BJ (cell line): ENCODE data around the gene GABRG2. TPM values are rescaled to one million over a fixed set of nuclear protein-coding genes. Genes with fewer than 3 reads are reported as not detected.

Experiments used
- CTCF ChIA-PET: fragments of 350-600 bp; formaldehyde crosslinking; extraction: SDS; loops from one replicate; lab custom pipeline; 2021; ENCODE audit warnings: antibody characterized with exemption, inconsistent platforms; lab: Yijun Ruan, JAX
- POLR2A ChIA-PET: fragments of 300-600 bp; sonication (Branson Sonifier 250); formaldehyde crosslinking; extraction: SDS; loops from one replicate; lab custom pipeline; 2021; ENCODE audit warnings: antibody characterized with exemption; lab: Charles Lee
- DNase-seq: peaks from one replicate; pipeline ENCODE4 v3.0.0-alpha.2; 2011; ENCODE audit warnings: low read depth
- H3K27me3 ChIP-seq: 2 replicates; pipeline ENCODE4 v1.6.0; 2011; ENCODE audit warnings: low read length; ENCODE audit not compliant: control insufficient read depth, insufficient read depth
- H3K36me3 ChIP-seq: 2 replicates; pipeline ENCODE4 v1.5.1; 2011; ENCODE audit warnings: low read length; ENCODE audit not compliant: control insufficient read depth, insufficient read depth
- H3K4me3 ChIP-seq: 2 replicates; pipeline ENCODE4 v1.5.1; 2011; ENCODE audit warnings: low read depth, mild to moderate bottlenecking, control low read depth, low read length
- CTCF ChIP-seq: IDR thresholded peaks from 2 replicates; pipeline ENCODE4 v1.5.1; 2011; ENCODE audit warnings: low read depth, mild to moderate bottlenecking, control low read depth, inconsistent platforms, low read length, moderate library complexity; ENCODE audit not compliant: insufficient read depth
- polyA plus RNA-seq: library from polyadenylated mRNA; depleted of rRNA; stranded (reverse); fragments of >200 nt; gene quantifications from 2 replicates; pipeline ENCODE4 v1.2.3, GENCODE V29; 2011

GABRG2 gene
- polyA plus RNA-seq, 1 experiment = not detected

GRCh38 chr5:162091336-162091735 lies 23.8 kb downstream of the GABRG2 start:
- no peak for TF ChIP-seq CTCF
- Histone ChIP-seq H3K36me3 (no peaks in the 10 kb centered on the region), H3K4me3 (no peak overlapping the region), H3K27me3 (no peaks in the 10 kb centered on the region)
- no peak for DNase-seq
- CTCF ChIA-PET = no interaction called here
- POLR2A ChIA-PET = no interaction called here

- TF ChIP-seq CTCF = no peak
- POLR2A ChIA-PET = no interaction called here
- DNase-seq = no peak
- no peaks in the 10 kb centered on the region for H3K27me3 ChIP-seq
- no peaks in the 10 kb centered on the region for H3K36me3 ChIP-seq
- CTCF ChIA-PET = no interaction called here
- H3K4me3 ChIP-seq = no peak overlapping the region
Observed at GRCh38 chr5:162096448-162096847, 28.9 kb downstream of the GABRG2 start.

- ChIA-PET CTCF (no interaction called here), POLR2A (no interaction called here)
- no peak overlapping the region for H3K4me3 ChIP-seq
- H3K36me3 ChIP-seq = no peaks in the 10 kb centered on the region
- H3K27me3 ChIP-seq = no peaks in the 10 kb centered on the region
- TF ChIP-seq CTCF = no peak
- DNase-seq = no peak
Observed at GRCh38 chr5:162107591-162107990, 40.0 kb downstream of the GABRG2 start.

- no peak overlapping the region for H3K4me3 ChIP-seq
- TF ChIP-seq CTCF = no peak
- no peaks in the 10 kb centered on the region for H3K27me3 ChIP-seq
- CTCF ChIA-PET = interaction anchor here (1.3 kb wide), 1 partner anchor 10 kb away, joined by 3 read pairs; no protein-coding TSS in a partner anchor
- DNase-seq = no peak
- POLR2A ChIA-PET = no interaction called here
- H3K36me3 ChIP-seq = no peaks in the 10 kb centered on the region
Observed at GRCh38 chr5:162119801-162120200, 52.2 kb downstream of the GABRG2 start.

GRCh38 chr5:162128117-162128516 lies 60.5 kb downstream of the GABRG2 start:
- DNase-seq = no peak
- no peak overlapping the region for H3K4me3 ChIP-seq
- no peaks in the 10 kb centered on the region for H3K36me3 ChIP-seq
- ChIA-PET POLR2A (no interaction called here), CTCF (no interaction called here)
- TF ChIP-seq CTCF = no peak
- H3K27me3 ChIP-seq = no peaks in the 10 kb centered on the region
